ENCODE measurements around the gene SMAD7.
A peak's percentile ranks its signal among the peaks of the same experiment; 100 is the strongest.

SMAD7 gene

DNA sequence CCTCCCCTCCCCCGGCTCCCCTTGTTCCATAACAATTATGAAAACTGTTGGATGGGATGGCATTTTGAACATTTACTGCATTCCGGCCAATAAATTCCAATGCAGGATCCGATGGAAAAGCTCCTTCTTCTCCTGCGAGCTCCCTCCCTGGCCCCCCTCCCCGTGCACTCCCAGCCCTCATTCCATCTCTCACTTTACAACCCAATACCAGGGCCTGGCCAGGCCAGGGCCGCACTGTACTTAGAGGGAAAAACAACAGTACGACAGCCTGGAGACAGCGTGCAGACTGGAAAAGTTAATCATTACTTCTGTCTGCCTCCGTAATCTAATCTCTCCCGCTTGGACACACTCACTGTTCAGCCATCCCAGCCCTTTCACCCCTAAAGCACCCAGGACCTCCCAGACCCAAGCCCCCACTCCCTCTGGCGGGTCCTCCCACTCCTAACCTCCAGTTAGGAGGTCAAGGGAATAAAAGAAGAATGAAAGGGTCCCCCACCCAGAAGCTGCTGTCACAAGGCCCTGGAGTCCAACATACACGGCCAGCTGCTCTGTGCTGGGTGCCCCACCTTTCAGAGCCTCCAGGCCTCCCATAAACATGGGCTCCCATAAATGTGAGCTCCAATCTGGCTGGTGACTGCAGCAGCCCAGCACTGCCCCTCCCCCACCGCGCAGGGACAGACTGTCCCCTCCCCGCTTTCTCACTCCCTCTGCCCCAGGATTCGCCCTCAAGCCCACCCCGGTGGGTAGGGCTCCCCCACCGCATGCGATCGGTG, 20.6 kb downstream of the SMAD7 start:
- Histone ChIP-seq H3K36me3 (ENCODE audit: control insufficient read depth in 1 of 2, insufficient read depth in 2 of 2, low read length in 2 of 2) (peaks cover 47 to 57% of the 10 kb centered on the region in 2 experiments), H2AFZ (ENCODE audit: insufficient read depth, low read length, poor library complexity) (no peak overlapping the region), H2BK120ac (ENCODE audit: insufficient read depth, low read length, poor library complexity) (peak overlapping the region; percentile 10), H4K8ac (ENCODE audit: low read depth, low read length) (peak overlapping the region; percentile 1), H3K79me1 (ENCODE audit: low read length) (peaks cover 24% of the 10 kb centered on the region), H3K4me3 (ENCODE audit: low read depth, low read length) (no peak overlapping the region), H3K27me3 (ENCODE audit: insufficient read depth, low read length) (no peaks in the 10 kb centered on the region), H3K14ac (ENCODE audit: low read length) (peak overlapping the region; percentile 5), H2BK12ac (ENCODE audit: low read length) (no peak overlapping the region), H3K23ac (ENCODE audit: low read length) (no peak overlapping the region), H3K79me2 (ENCODE audit: control insufficient read depth, insufficient read depth, low read length, poor library complexity) (peaks cover 77% of the 10 kb centered on the region), H3K4ac (ENCODE audit: low read depth, low read length) (peak overlapping the region; percentile 95), H3K4me1 (ENCODE audit: control insufficient read depth in 1 of 2, insufficient read depth in 2 of 2, low read length in 2 of 2) (peaks cover 73 to 80% of the 10 kb centered on the region in 2 experiments), H2BK5ac (ENCODE audit: low read depth, low read length, poor library complexity) (peak overlapping the region; percentile 80), H3K4me2 (ENCODE audit: low read length) (peak overlapping the region; percentile 43), H4K12ac (ENCODE audit: low read depth, low read length) (no peak overlapping the region), H3K9me3 (ENCODE audit: insufficient read depth, low read depth, low read length) (no peaks in the 10 kb centered on the region), H3K18ac (ENCODE audit: low read length) (peak overlapping the region; percentile 34), H3K9ac (ENCODE audit: low read length) (no peak overlapping the region), H3K27ac (ENCODE audit: low read depth, low read length) (peak overlapping the region; percentile 78), H4K91ac (ENCODE audit: low read depth, low read length) (peak overlapping the region; percentile 52), H2AK5ac (ENCODE audit: low read length) (no peak overlapping the region)
- DNase-seq: no peak
- WGBS (ENCODE audit: extremely low coverage, insufficient coverage, insufficient read length): no CpG with 5 or more reads among the region's 20 CpGs

GRCh38 chr18:48929212-48929612, 21.6 kb downstream of the SMAD7 start:
- Histone ChIP-seq H3K9ac (ENCODE audit: low read length) (no peak overlapping the region), H3K4ac (ENCODE audit: low read depth, low read length) (peak overlapping the region; percentile 95), H2AFZ (ENCODE audit: insufficient read depth, low read length, poor library complexity) (peak overlapping the region; percentile 17), H4K91ac (ENCODE audit: low read depth, low read length) (no peak overlapping the region), H2AK5ac (ENCODE audit: low read length) (peak overlapping the region; percentile 42), H3K18ac (ENCODE audit: low read length) (peak overlapping the region; percentile 63), H3K9me3 (ENCODE audit: insufficient read depth, low read depth, low read length) (no peaks in the 10 kb centered on the region), H3K4me3 (ENCODE audit: low read depth, low read length) (no peak overlapping the region), H2BK120ac (ENCODE audit: insufficient read depth, low read length, poor library complexity) (peak overlapping the region; percentile 26), H3K23ac (ENCODE audit: low read length) (no peak overlapping the region), H4K12ac (ENCODE audit: low read depth, low read length) (no peak overlapping the region), H3K27me3 (ENCODE audit: insufficient read depth, low read length) (no peaks in the 10 kb centered on the region), H3K4me1 (ENCODE audit: control insufficient read depth in 1 of 2, insufficient read depth in 2 of 2, low read length in 2 of 2) (peaks cover 75 to 84% of the 10 kb centered on the region in 2 experiments), H3K79me2 (ENCODE audit: control insufficient read depth, insufficient read depth, low read length, poor library complexity) (peaks cover 78% of the 10 kb centered on the region), H3K36me3 (ENCODE audit: control insufficient read depth in 1 of 2, insufficient read depth in 2 of 2, low read length in 2 of 2) (peaks cover 48 to 59% of the 10 kb centered on the region in 2 experiments), H3K27ac (ENCODE audit: low read depth, low read length) (peak overlapping the region; percentile 78), H3K14ac (ENCODE audit: low read length) (peak overlapping the region; percentile 21), H2BK12ac (ENCODE audit: low read length) (peak overlapping the region; percentile 37), H2BK5ac (ENCODE audit: low read depth, low read length, poor library complexity) (peak overlapping the region; percentile 54), H4K8ac (ENCODE audit: low read depth, low read length) (peak overlapping the region; percentile 4), H3K4me2 (ENCODE audit: low read length) (no peak overlapping the region), H3K79me1 (ENCODE audit: low read length) (peaks cover 28% of the 10 kb centered on the region)
- no peak for DNase-seq
- no CpG with 5 or more reads among the region's 2 CpGs for WGBS (ENCODE audit: extremely low coverage, insufficient coverage, insufficient read length)

GRCh38 chr18:48928787-48929186, 22.0 kb downstream of the SMAD7 start:
- Histone ChIP-seq H3K4ac (ENCODE audit: low read depth, low read length) (peak overlapping the region; percentile 95), H3K9ac (ENCODE audit: low read length) (no peak overlapping the region), H4K12ac (ENCODE audit: low read depth, low read length) (no peak overlapping the region), H3K79me2 (ENCODE audit: control insufficient read depth, insufficient read depth, low read length, poor library complexity) (peaks cover 75% of the 10 kb centered on the region), H3K36me3 (ENCODE audit: control insufficient read depth in 1 of 2, insufficient read depth in 2 of 2, low read length in 2 of 2) (peaks cover 45 to 58% of the 10 kb centered on the region in 2 experiments), H4K91ac (ENCODE audit: low read depth, low read length) (no peak overlapping the region), H3K14ac (ENCODE audit: low read length) (no peak overlapping the region), H4K8ac (ENCODE audit: low read depth, low read length) (no peak overlapping the region), H3K4me3 (ENCODE audit: low read depth, low read length) (no peak overlapping the region), H3K9me3 (ENCODE audit: insufficient read depth, low read depth, low read length) (no peaks in the 10 kb centered on the region), H3K27ac (ENCODE audit: low read depth, low read length) (peak overlapping the region; percentile 78), H3K4me2 (ENCODE audit: low read length) (no peak overlapping the region), H2AFZ (ENCODE audit: insufficient read depth, low read length, poor library complexity) (peak overlapping the region; percentile 17), H3K18ac (ENCODE audit: low read length) (peak overlapping the region; percentile 63), H2BK5ac (ENCODE audit: low read depth, low read length, poor library complexity) (peak overlapping the region; percentile 54), H2BK120ac (ENCODE audit: insufficient read depth, low read length, poor library complexity) (peak overlapping the region; percentile 26), H3K79me1 (ENCODE audit: low read length) (peaks cover 25% of the 10 kb centered on the region), H3K4me1 (ENCODE audit: control insufficient read depth in 1 of 2, insufficient read depth in 2 of 2, low read length in 2 of 2) (peaks cover 75 to 82% of the 10 kb centered on the region in 2 experiments), H2AK5ac (ENCODE audit: low read length) (peak overlapping the region; percentile 42), H2BK12ac (ENCODE audit: low read length) (peak overlapping the region; percentile 32), H3K23ac (ENCODE audit: low read length) (no peak overlapping the region), H3K27me3 (ENCODE audit: insufficient read depth, low read length) (no peaks in the 10 kb centered on the region)
- DNase-seq: no peak
- WGBS (ENCODE audit: extremely low coverage, insufficient coverage, insufficient read length): no CpG with 5 or more reads among the region's 9 CpGs

GRCh38 chr18:48927286-48928080, 23.3 kb downstream of the SMAD7 start:
- H3K27ac ChIP-seq (ENCODE audit: low read depth, low read length): no peak overlapping the region
- H2AFZ ChIP-seq (ENCODE audit: insufficient read depth, low read length, poor library complexity): no peak overlapping the region
- H3K9ac ChIP-seq (ENCODE audit: low read length): no peak overlapping the region
- H4K8ac ChIP-seq (ENCODE audit: low read depth, low read length): no peak overlapping the region
- H4K12ac ChIP-seq (ENCODE audit: low read depth, low read length): no peak overlapping the region
- peak overlapping the region; percentile 56 for H3K4ac ChIP-seq (ENCODE audit: low read depth, low read length)
- H2BK5ac ChIP-seq (ENCODE audit: low read depth, low read length, poor library complexity): no peak overlapping the region
- peaks cover 27% of the 10 kb centered on the region for H3K79me1 ChIP-seq (ENCODE audit: low read length)
- no peak overlapping the region for H3K4me3 ChIP-seq (ENCODE audit: low read depth, low read length)
- peaks cover 71% of the 10 kb centered on the region for H3K79me2 ChIP-seq (ENCODE audit: control insufficient read depth, insufficient read depth, low read length, poor library complexity)
- no peaks in the 10 kb centered on the region for H3K9me3 ChIP-seq (ENCODE audit: insufficient read depth, low read depth, low read length)
- peaks cover 46 to 58% of the 10 kb centered on the region in 2 experiments for H3K36me3 ChIP-seq (ENCODE audit: control insufficient read depth in 1 of 2, insufficient read depth in 2 of 2, low read length in 2 of 2)
- no peak overlapping the region for H3K23ac ChIP-seq (ENCODE audit: low read length)
- no peak overlapping the region for H4K91ac ChIP-seq (ENCODE audit: low read depth, low read length)
- peaks cover 69 to 80% of the 10 kb centered on the region in 2 experiments for H3K4me1 ChIP-seq (ENCODE audit: control insufficient read depth in 1 of 2, insufficient read depth in 2 of 2, low read length in 2 of 2)
- DNase-seq: no peak
- no peak overlapping the region for H3K18ac ChIP-seq (ENCODE audit: low read length)
- no peak overlapping the region for H3K14ac ChIP-seq (ENCODE audit: low read length)
- no peak overlapping the region for H2BK12ac ChIP-seq (ENCODE audit: low read length)
- H2BK120ac ChIP-seq (ENCODE audit: insufficient read depth, low read length, poor library complexity): no peak overlapping the region
- H2AK5ac ChIP-seq (ENCODE audit: low read length): no peak overlapping the region
- WGBS (ENCODE audit: extremely low coverage, insufficient coverage, insufficient read length): no CpG with 5 or more reads among the region's 11 CpGs
- H3K4me2 ChIP-seq (ENCODE audit: low read length): no peak overlapping the region
- H3K27me3 ChIP-seq (ENCODE audit: insufficient read depth, low read length): no peaks in the 10 kb centered on the region
